ENCODE results near the gene GCFC2. TPM values are rescaled to one million over a fixed set of nuclear protein-coding genes. Genes with fewer than 3 reads are reported as not detected.
A peak's percentile ranks its signal among the peaks of the same experiment; 100 is the strongest.

Gene GCFC2
- total RNA-seq, 2 donors from 2014 or later: 18.6 to 28.7 TPM

- peaks cover 2% of the 10 kb centered on the region for H3K4me1 Mint-ChIP-seq
- Histone ChIP-seq H3K9me3 (ENCODE audit: control insufficient read depth, low read length) (no peaks in the 10 kb centered on the region), H3K4me3 (ENCODE audit: low read length) (no peak overlapping the region), H3K27me3 (ENCODE audit: control insufficient read depth, insufficient read depth, low read length, poor library complexity, severe bottlenecking) (peaks cover 12% of the 10 kb centered on the region), H3K4me1 (ENCODE audit: control insufficient read depth, insufficient read depth, low read length) (no peaks in the 10 kb centered on the region), H3K36me3 (ENCODE audit: control insufficient read depth, insufficient read depth, low read length) (no peaks in the 10 kb centered on the region), H3K27ac (ENCODE audit: low read depth, low read length) (no peak overlapping the region), H3K9ac (ENCODE audit: extremely low read depth, low read length, poor library complexity, severe bottlenecking) (no peak overlapping the region)
- WGBS, 2 experiments (ENCODE audit: insufficient coverage in 1 of 2, insufficient read length in 1 of 2): 1% methylated on average over 2 of the region's 3 CpGs; no CpG with 5 or more reads in 1 of the 2 experiments
- peak; percentile 83 for DNase-seq
- no peaks in the 10 kb centered on the region for H3K9me3 Mint-ChIP-seq
- no peak overlapping the region for H3K27ac Mint-ChIP-seq
- H3K4me3 Mint-ChIP-seq: no peak overlapping the region
- TF ChIP-seq CTCF (conservative IDR thresholded peaks at IDR 0.05): peak; percentile 98
- H3K36me3 Mint-ChIP-seq (ENCODE audit: low read depth): no peaks in the 10 kb centered on the region
- peaks cover 2% of the 10 kb centered on the region for H3K27me3 Mint-ChIP-seq (ENCODE audit: insufficient read depth)
These were observed 70.0 kb downstream of the GCFC2 start for GRCh38 chr2:75640621-75641121.

DNA sequence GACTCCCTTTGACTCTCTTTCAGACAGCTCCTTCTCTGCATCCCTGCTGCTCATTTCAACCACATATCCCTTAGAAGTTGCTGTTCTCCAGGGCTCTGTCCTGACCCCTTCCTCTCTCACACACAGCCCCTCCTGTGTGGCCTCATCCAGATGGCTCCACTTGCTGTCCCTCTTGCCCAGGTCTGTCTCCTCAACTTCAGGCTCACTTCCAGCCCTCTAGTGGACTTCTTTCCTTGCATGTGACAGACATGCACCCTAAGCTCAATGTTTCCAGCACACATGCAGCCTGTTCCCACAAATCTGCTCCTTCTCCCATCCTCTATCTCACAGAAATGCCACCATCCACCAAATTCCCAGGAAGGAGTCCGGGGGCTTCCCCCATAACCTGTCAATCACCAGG is 73.1 kb downstream of the GCFC2 start:
- Histone ChIP-seq H3K27ac (ENCODE audit: low read depth, low read length) (no peak overlapping the region), H3K27me3 (ENCODE audit: control insufficient read depth, insufficient read depth, low read length, poor library complexity, severe bottlenecking) (peaks cover 12% of the 10 kb centered on the region), H3K4me1 (ENCODE audit: control insufficient read depth, insufficient read depth, low read length) (no peaks in the 10 kb centered on the region), H3K4me3 (ENCODE audit: low read length) (no peak overlapping the region), H3K9ac (ENCODE audit: extremely low read depth, low read length, poor library complexity, severe bottlenecking) (no peak overlapping the region), H3K9me3 (ENCODE audit: control insufficient read depth, low read length) (no peaks in the 10 kb centered on the region), H3K36me3 (ENCODE audit: control insufficient read depth, insufficient read depth, low read length) (no peaks in the 10 kb centered on the region)
- no peak for DNase-seq
- 85% methylated on average over 1 of the region's 1 CpG; no CpG with 5 or more reads in 1 of the 2 experiments for WGBS, 2 experiments (ENCODE audit: insufficient coverage in 1 of 2, insufficient read length in 1 of 2)
- Mint-ChIP-seq H3K4me1 (peaks cover 4% of the 10 kb centered on the region), H3K36me3 (ENCODE audit: low read depth) (no peaks in the 10 kb centered on the region), H3K4me3 (no peak overlapping the region), H3K27ac (no peak overlapping the region), H3K9me3 (no peaks in the 10 kb centered on the region), H3K27me3 (ENCODE audit: insufficient read depth) (peaks cover 2% of the 10 kb centered on the region)
- TF ChIP-seq CTCF (conservative IDR thresholded peaks at IDR 0.05): peak; percentile 49

GRCh38 chr2:75634945-75635344 is 75.8 kb downstream of the GCFC2 start:
- 89 to 94% methylated on average over 1 of the region's 1 CpG for WGBS, 2 experiments (ENCODE audit: insufficient coverage in 1 of 2, insufficient read length in 1 of 2)
- H3K27ac ChIP-seq (ENCODE audit: low read depth, low read length): no peak overlapping the region
- Mint-ChIP-seq H3K9me3 (no peaks in the 10 kb centered on the region), H3K27me3 (ENCODE audit: insufficient read depth) (peaks cover 2% of the 10 kb centered on the region), H3K4me1 (peaks cover 10% of the 10 kb centered on the region), H3K27ac (no peak overlapping the region), H3K36me3 (ENCODE audit: low read depth) (no peaks in the 10 kb centered on the region), H3K4me3 (no peak overlapping the region)
- no peak overlapping the region for H3K9ac ChIP-seq (ENCODE audit: extremely low read depth, low read length, poor library complexity, severe bottlenecking)
- H3K36me3 ChIP-seq (ENCODE audit: control insufficient read depth, insufficient read depth, low read length): no peaks in the 10 kb centered on the region
- H3K4me1 ChIP-seq (ENCODE audit: control insufficient read depth, insufficient read depth, low read length): peaks cover 4% of the 10 kb centered on the region
- no peak for TF ChIP-seq CTCF (conservative IDR thresholded peaks at IDR 0.05)
- no peaks in the 10 kb centered on the region for H3K9me3 ChIP-seq (ENCODE audit: control insufficient read depth, low read length)
- no peak for DNase-seq
- peaks cover 12% of the 10 kb centered on the region for H3K27me3 ChIP-seq (ENCODE audit: control insufficient read depth, insufficient read depth, low read length, poor library complexity, severe bottlenecking)
- no peak overlapping the region for H3K4me3 ChIP-seq (ENCODE audit: low read length)
